ENCODE results near the gene SPARCL1. TPM values are rescaled to one million over a fixed set of nuclear protein-coding genes. Genes with fewer than 3 reads are reported as not detected.

SPARCL1 gene
- total and polyA plus RNA-seq, 2 experiments from 2014 or later: 1.5 to 2.4 TPM

GRCh38 chr4:87570290-87570805, 41.2 kb upstream of the SPARCL1 start (continued):
- TF ChIP-seq POLR2AphosphoS5 (IDR thresholded peaks at IDR 0.05; ENCODE audit: low read depth) (no peak), EZH2phosphoT487 (IDR thresholded peaks at IDR 0.05; ENCODE audit: unreplicated experiment) (no peak), CREB1 (CRISPR knock-in tag; IDR thresholded peaks at IDR 0.05; ENCODE audit: low read depth) (no peak)

- H3K9me3 Mint-ChIP-seq: no peaks in the 10 kb centered on the region
- no peaks in the 10 kb centered on the region for H3K79me2 ChIP-seq (replicated peaks; ENCODE audit: insufficient read depth)
- no peak for DNase-seq (ENCODE audit: low spot score)
- no peaks in the 10 kb centered on the region for H3K36me3 Mint-ChIP-seq (ENCODE audit: low read depth)
- TF ChIP-seq EZH2phosphoT487 (IDR thresholded peaks at IDR 0.05; ENCODE audit: unreplicated experiment) (no peak), ZNF462 (CRISPR knock-in tag; IDR thresholded peaks at IDR 0.05) (no peak), ZNF331 (CRISPR knock-in tag; IDR thresholded peaks at IDR 0.05; ENCODE audit: low read depth) (no peak), STAT1 (IDR thresholded peaks at IDR 0.05; ENCODE audit: unreplicated experiment) (no peak), REST (IDR thresholded peaks at IDR 0.05; ENCODE audit: unreplicated experiment) (no peak), JUNB (IDR thresholded peaks at IDR 0.05; ENCODE audit: unreplicated experiment) (no peak), CREB1 (CRISPR knock-in tag; IDR thresholded peaks at IDR 0.05; ENCODE audit: low read depth) (no peak), ETS1 (IDR thresholded peaks at IDR 0.05) (no peak)
- no peaks in the 10 kb centered on the region for H3K36me3 ChIP-seq (ENCODE audit: insufficient read depth)
- no peak overlapping the region for H3K4me3 ChIP-seq
- H2AFZ ChIP-seq: 0 out of 2 replicates have a peak overlapping the region, but pooled peaks have one; percentile 74
- ATAC-seq: no peak
- H3K4me1 ChIP-seq (ENCODE audit: insufficient read depth): peaks cover 7% of the 10 kb centered on the region; the same call in 1 of the 2 replicates
- H3K27me3 ChIP-seq (ENCODE audit: insufficient read depth): no peaks in the 10 kb centered on the region
- peaks cover 3% of the 10 kb centered on the region for H3K27me3 Mint-ChIP-seq (ENCODE audit: insufficient read depth, low read depth, poor library complexity)
- H3F3A ChIP-seq (replicated peaks; ENCODE audit: low read depth): no peaks in the 10 kb centered on the region
- peaks cover 3% of the 10 kb centered on the region; the same call in 1 of the 3 replicates for H3K4me1 Mint-ChIP-seq
- no peak overlapping the region for H3K4me3 Mint-ChIP-seq
- H3K27ac Mint-ChIP-seq: no peak overlapping the region
- no peak overlapping the region for H3K27ac ChIP-seq (ENCODE audit: low read depth)
- no peaks in the 10 kb centered on the region for H4K20me1 ChIP-seq (replicated peaks; ENCODE audit: insufficient read depth)
- no peaks in the 10 kb centered on the region for H3K9me2 ChIP-seq (ENCODE audit: insufficient read depth)
- no peak overlapping the region for H3K4me2 ChIP-seq
Observed at GRCh38 chr4:87567191-87567590, 38.0 kb upstream of the SPARCL1 start.
